Mesenchymal stem cell (in vitro differentiated cells and primary cell): Measurements from ENCODE around the gene TTC4.

Experiments
- DNase-seq: peaks from one replicate; pipeline ENCODE4 v3.0.0-alpha.2; 2013
- H2AFZ ChIP-seq: one replicate; pipeline ENCODE4 v1.6.1; 2013; ENCODE audit warnings: low read depth, mild to moderate bottlenecking, control low read depth, inconsistent platforms, low read length, moderate library complexity
- H2AK5ac ChIP-seq: 2 replicates; pipeline ENCODE4 v1.6.1; 2013; ENCODE audit warnings: low read length, moderate library complexity, mild to moderate bottlenecking, inconsistent platforms; ENCODE audit not compliant: severe bottlenecking
- H2BK120ac ChIP-seq: one replicate; pipeline ENCODE4 v1.6.1; 2013; ENCODE audit warnings: low read depth, mild to moderate bottlenecking, inconsistent platforms, low read length, moderate library complexity
- H2BK12ac ChIP-seq, 2 experiments: one replicate each; pipeline ENCODE4 v1.6.1; 2013; ENCODE audit warnings: inconsistent platforms in 2 of 2, low read length in 2 of 2, mild to moderate bottlenecking in 2 of 2, moderate library complexity in 2 of 2, control low read depth in 1 of 2
- H2BK15ac ChIP-seq: one replicate; pipeline ENCODE4 v1.6.1; 2013; ENCODE audit warnings: mild to moderate bottlenecking, low read depth, inconsistent platforms; ENCODE audit not compliant: poor library complexity, severe bottlenecking
- H2BK5ac ChIP-seq: 2 replicates; pipeline ENCODE4 v1.6.1; 2013; ENCODE audit warnings: low read depth, mild to moderate bottlenecking, low read length, control low read depth, inconsistent platforms; ENCODE audit not compliant: poor library complexity, severe bottlenecking
- H3K14ac ChIP-seq, 2 experiments: one replicate each; pipeline ENCODE4 v1.6.1; 2013; ENCODE audit warnings: inconsistent platforms in 2 of 2, low read length in 2 of 2, control low read depth in 1 of 2, mild to moderate bottlenecking in 1 of 2, moderate library complexity in 1 of 2
- H3K18ac ChIP-seq, 2 experiments: one replicate each; pipeline ENCODE4 v1.6.1; 2013; ENCODE audit warnings: inconsistent platforms in 2 of 2, low read length in 2 of 2, control low read depth in 1 of 2, low read depth in 1 of 2, mild to moderate bottlenecking in 1 of 2
- H3K23ac ChIP-seq, 2 experiments: one replicate each; pipeline ENCODE4 v1.6.1; 2013; ENCODE audit warnings: inconsistent platforms in 2 of 2, low read length in 2 of 2, mild to moderate bottlenecking in 2 of 2, moderate library complexity in 2 of 2, control low read depth in 1 of 2
- H3K27ac ChIP-seq: 2 replicates; pipeline ENCODE4 v1.5.1; 2013; ENCODE audit warnings: mild to moderate bottlenecking, moderate library complexity, low read length, control low read depth, inconsistent platforms; ENCODE audit not compliant: poor library complexity, severe bottlenecking
- H3K27me3 ChIP-seq, 2 experiments: 2 replicates each; pipeline versions ENCODE4 v1.6.1 to v1.7.0; 2013; ENCODE audit warnings: low read length in 2 of 2, mild to moderate bottlenecking in 2 of 2, moderate library complexity in 2 of 2, control low read depth in 1 of 2, inconsistent platforms in 1 of 2; ENCODE audit not compliant: control insufficient read depth in 1 of 2, insufficient read depth in 1 of 2
- H3K36me3 ChIP-seq, 2 experiments: 2 replicates each; pipeline versions ENCODE4 v1.6.1 to v1.7.0; 2013; ENCODE audit warnings: low read length in 2 of 2, control low read depth in 1 of 2, inconsistent platforms in 1 of 2, low read depth in 1 of 2, mild to moderate bottlenecking in 1 of 2; ENCODE audit not compliant: insufficient read depth in 2 of 2, control insufficient read depth in 1 of 2
- H3K4ac ChIP-seq, 2 experiments: one replicate each; pipeline ENCODE4 v1.6.1; 2013; ENCODE audit warnings: inconsistent platforms in 2 of 2, low read length in 2 of 2, mild to moderate bottlenecking in 2 of 2, moderate library complexity in 2 of 2, control low read depth in 1 of 2, low read depth in 1 of 2
- H3K4me1 ChIP-seq: 2 replicates; pipeline ENCODE4 v1.6.1; 2013; ENCODE audit warnings: low read depth, low read length, control low read depth; ENCODE audit not compliant: control insufficient read depth, insufficient read depth
- H3K4me2 ChIP-seq: 2 replicates; pipeline ENCODE4 v1.6.1; 2013; ENCODE audit warnings: low read length, mild to moderate bottlenecking, inconsistent platforms; ENCODE audit not compliant: poor library complexity, severe bottlenecking
- H3K4me3 ChIP-seq, 2 experiments: 2 replicates each; pipeline versions ENCODE4 v1.5.1 to v1.7.0; 2013; ENCODE audit warnings: low read length in 2 of 2, mild to moderate bottlenecking in 2 of 2, control low read depth in 1 of 2, low read depth in 1 of 2; ENCODE audit not compliant: insufficient read depth in 1 of 2
- H3K79me1 ChIP-seq: replicated peaks from 2 replicates; pipeline ENCODE4 v1.6.1; 2013; ENCODE audit warnings: mild to moderate bottlenecking, control low read depth, low read length, inconsistent platforms; ENCODE audit not compliant: poor library complexity, severe bottlenecking
- H3K9ac ChIP-seq: 2 replicates; pipeline ENCODE4 v1.7.0; 2013; ENCODE audit warnings: mild to moderate bottlenecking, low read length, moderate library complexity
- H3K9me3 ChIP-seq: 2 replicates; pipeline ENCODE4 v1.7.0; 2013; ENCODE audit warnings: mild to moderate bottlenecking, low read length; ENCODE audit not compliant: control insufficient read depth
- H4K8ac ChIP-seq: one replicate; pipeline ENCODE4 v1.6.1; 2013; ENCODE audit warnings: inconsistent platforms, mild to moderate bottlenecking, low read length, moderate library complexity
- H4K91ac ChIP-seq: one replicate; pipeline ENCODE4 v1.6.1; 2013; ENCODE audit warnings: mild to moderate bottlenecking, low read length, inconsistent platforms
- WGBS: methylation state at CpG from one replicate; pipeline ENCODE4 v1.1.7; 2013; ENCODE audit warnings: mixed read lengths; 5-methylcytosine and 5-hydroxymethylcytosine counted together

Gene TTC4

GRCh38 chr1:54764922-54765561 is 49.4 kb downstream of the TTC4 start:
- no peak overlapping the region for H3K27ac ChIP-seq
- no peak overlapping the region for H4K8ac ChIP-seq
- no peak overlapping the region for H3K23ac ChIP-seq
- H3K4me1 ChIP-seq, result peaks cover 17% of the 10 kb centered on the region
- peak overlapping the region; percentile 86 for H3K9ac ChIP-seq
- no peak overlapping the region for H2BK15ac ChIP-seq
- H2BK120ac ChIP-seq, result no peak overlapping the region
- H4K91ac ChIP-seq, result no peak overlapping the region
- H3K4me2 ChIP-seq, result peak overlapping the region; percentile 55
- H3K14ac ChIP-seq, result no peak overlapping the region
- no peak overlapping the region for H2AK5ac ChIP-seq
- no peaks in the 10 kb centered on the region for H3K27me3 ChIP-seq
- no peak overlapping the region for H2BK12ac ChIP-seq
- H3K9me3 ChIP-seq, result no peaks in the 10 kb centered on the region
- H3K18ac ChIP-seq, result no peak overlapping the region
- 77% methylated on average over 12 of the region's 13 CpGs for WGBS
- H3K4me3 ChIP-seq, result peak overlapping the region in 1 of 2 experiments; percentile 71
- H2BK5ac ChIP-seq, result no peak overlapping the region
- DNase-seq, result no peak
- no peaks in the 10 kb centered on the region for H3K36me3 ChIP-seq
- no peak overlapping the region for H3K4ac ChIP-seq
- H3K79me1 ChIP-seq, result peaks cover 20% of the 10 kb centered on the region
- no peak overlapping the region for H2AFZ ChIP-seq

- no peak overlapping the region for H3K23ac ChIP-seq
- no peak overlapping the region for H2BK15ac ChIP-seq
- no peak overlapping the region for H3K9ac ChIP-seq
- no peak overlapping the region for H3K4me3 ChIP-seq
- H4K8ac ChIP-seq, result no peak overlapping the region
- H3K36me3 ChIP-seq, result no peaks in the 10 kb centered on the region
- peaks cover 9% of the 10 kb centered on the region for H3K79me1 ChIP-seq
- H3K27me3 ChIP-seq, result no peaks in the 10 kb centered on the region
- H3K4me2 ChIP-seq, result no peak overlapping the region
- WGBS, result 37% methylated on average over 4 of the region's 4 CpGs
- no peak overlapping the region for H2BK12ac ChIP-seq
- H3K4me1 ChIP-seq, result peaks cover 17% of the 10 kb centered on the region
- H2BK5ac ChIP-seq, result no peak overlapping the region
- no peaks in the 10 kb centered on the region for H3K9me3 ChIP-seq
- H3K4ac ChIP-seq, result no peak overlapping the region
- no peak overlapping the region for H3K14ac ChIP-seq
- no peak overlapping the region for H3K18ac ChIP-seq
- no peak overlapping the region for H2AFZ ChIP-seq
- no peak overlapping the region for H2BK120ac ChIP-seq
- H2AK5ac ChIP-seq, result no peak overlapping the region
- no peak overlapping the region for H4K91ac ChIP-seq
- no peak for DNase-seq
- peak overlapping the region; percentile 21 for H3K27ac ChIP-seq
These were observed 51.1 kb downstream of the TTC4 start for GRCh38 chr1:54766726-54767125.

DNA sequence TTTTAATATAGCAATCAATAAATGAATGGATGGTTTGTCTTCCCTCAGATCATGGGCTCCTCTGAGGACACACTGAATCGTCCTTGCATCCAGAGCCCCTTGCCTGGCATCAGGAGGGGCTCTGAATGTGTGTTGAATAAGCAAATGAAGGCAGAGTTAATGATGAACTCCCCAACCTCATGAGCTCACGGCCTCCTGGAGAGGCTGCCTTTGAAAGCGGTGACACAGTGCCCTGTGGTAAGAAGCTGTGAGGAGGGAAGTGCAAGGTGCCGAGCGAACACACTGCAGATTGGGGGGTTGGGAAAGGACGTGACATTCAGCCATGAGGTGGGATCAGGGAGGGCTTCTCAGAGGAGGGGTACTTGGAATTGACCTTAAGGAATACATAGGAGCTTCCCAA is 51.9 kb downstream of the TTC4 start:
- Histone ChIP-seq H2BK120ac (no peak overlapping the region), H2BK5ac (no peak overlapping the region), H3K4me2 (peak overlapping the region; percentile 5), H3K14ac (no peak overlapping the region), H3K4me3 (no peak overlapping the region), H2AFZ (no peak overlapping the region), H4K91ac (no peak overlapping the region), H3K9ac (no peak overlapping the region), H3K36me3 (no peaks in the 10 kb centered on the region), H2BK15ac (no peak overlapping the region), H3K4me1 (peaks cover 17% of the 10 kb centered on the region), H2BK12ac (no peak overlapping the region), H3K9me3 (no peaks in the 10 kb centered on the region), H3K18ac (no peak overlapping the region), H3K23ac (no peak overlapping the region), H4K8ac (no peak overlapping the region), H3K27me3 (no peaks in the 10 kb centered on the region), H3K27ac (peak overlapping the region; percentile 50), H3K4ac (no peak overlapping the region), H3K79me1 (peaks cover 4% of the 10 kb centered on the region), H2AK5ac (no peak overlapping the region)
- 61% methylated on average over 6 of the region's 6 CpGs for WGBS
- no peak for DNase-seq

DNA sequence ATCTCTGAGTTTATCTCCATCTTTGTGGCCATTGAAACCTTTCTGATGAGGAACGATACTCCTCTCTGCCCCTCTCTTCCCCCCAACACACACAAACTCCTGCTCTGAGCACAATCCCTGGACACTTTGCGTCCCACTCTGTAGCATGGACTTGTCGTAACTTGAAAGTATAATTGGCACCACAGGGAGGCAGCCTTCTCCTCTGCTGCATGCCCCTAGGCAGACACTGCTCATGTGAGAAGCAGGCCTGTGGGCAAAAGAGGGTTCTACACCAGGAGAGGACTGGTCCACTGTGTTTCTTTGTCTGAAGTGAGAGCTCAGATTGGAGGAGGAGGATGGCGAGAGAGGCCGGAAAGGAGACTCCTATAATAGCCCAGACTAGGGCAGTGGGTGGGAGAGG is 52.4 kb downstream of the TTC4 start:
- H4K91ac ChIP-seq, result no peak overlapping the region
- H3K9ac ChIP-seq, result no peak overlapping the region
- no peak overlapping the region for H2BK15ac ChIP-seq
- H2BK120ac ChIP-seq, result no peak overlapping the region
- no peaks in the 10 kb centered on the region for H3K79me1 ChIP-seq
- WGBS, result 89% methylated on average over 5 of the region's 5 CpGs
- peak; percentile 10 for DNase-seq
- no peak overlapping the region for H3K4me2 ChIP-seq
- no peak overlapping the region for H2BK12ac ChIP-seq
- no peak overlapping the region for H3K4me3 ChIP-seq
- H3K36me3 ChIP-seq, result no peaks in the 10 kb centered on the region
- no peak overlapping the region for H2AFZ ChIP-seq
- no peak overlapping the region for H4K8ac ChIP-seq
- H3K18ac ChIP-seq, result no peak overlapping the region
- H3K23ac ChIP-seq, result no peak overlapping the region
- no peaks in the 10 kb centered on the region for H3K9me3 ChIP-seq
- H2BK5ac ChIP-seq, result no peak overlapping the region
- no peak overlapping the region for H3K14ac ChIP-seq
- H2AK5ac ChIP-seq, result no peak overlapping the region
- no peak overlapping the region for H3K27ac ChIP-seq
- H3K4ac ChIP-seq, result no peak overlapping the region
- H3K4me1 ChIP-seq, result peaks cover 17% of the 10 kb centered on the region
- no peaks in the 10 kb centered on the region for H3K27me3 ChIP-seq
